ENCODE data around the gene FNDC8.
"Not testable (repeated sequence)": the region's sequence is repeated elsewhere in the genome, so short reads cannot be mapped to it uniquely, and the experiment has no call there.

The FNDC8 gene

GRCh38 chr17:35095741-35096140 is 25.7 kb upstream of the FNDC8 start:
- no peak for DNase-seq (ENCODE audit: low spot score)

- DNase-seq (ENCODE audit: low spot score) = no peak
Measured at GRCh38 chr17:35097776-35098175, 23.6 kb upstream of the FNDC8 start.

- no peak for DNase-seq (ENCODE audit: low spot score)
Measured at GRCh38 chr17:35099908-35100307, 21.5 kb upstream of the FNDC8 start.

GRCh38 chr17:35101036-35101435 is 20.4 kb upstream of the FNDC8 start:
- no peak for DNase-seq (ENCODE audit: low spot score)

GRCh38 chr17:35101725-35102124 is 19.7 kb upstream of the FNDC8 start:
- DNase-seq (ENCODE audit: low spot score) = no peak

GRCh38 chr17:35103271-35103670 is 18.1 kb upstream of the FNDC8 start:
- DNase-seq (ENCODE audit: low spot score) = no peak

- no peak for DNase-seq (ENCODE audit: low spot score)
Measured at GRCh38 chr17:35104844-35105450, 16.5 kb upstream of the FNDC8 start.

GRCh38 chr17:35110791-35111190 is 10.6 kb upstream of the FNDC8 start:
- not testable (repeated sequence) for DNase-seq (ENCODE audit: low spot score)

GRCh38 chr17:35116845-35117244 is 4.6 kb upstream of the FNDC8 start:
- DNase-seq (ENCODE audit: low spot score) = no peak

GRCh38 chr17:35117984-35118383 is 3.4 kb upstream of the FNDC8 start:
- no peak for DNase-seq (ENCODE audit: low spot score)

GRCh38 chr17:35119370-35120165 is 1.8 kb upstream of the FNDC8 start, which contains the start of gene RAD51D:
Gene RAD51D, minus strand, starts transcription at chr17:35119860. Its CDS starts 247 bp downstream, at chr17:35119613.
- peak; percentile 94 for DNase-seq (ENCODE audit: low spot score)

GRCh38 chr17:35127751-35128514 is 6.5 kb downstream of the FNDC8 start:
- DNase-seq (ENCODE audit: low spot score) = no peak

- no peak for DNase-seq (ENCODE audit: low spot score)
Measured at GRCh38 chr17:35129154-35129972, 7.9 kb downstream of the FNDC8 start.

- no peak for DNase-seq (ENCODE audit: low spot score)
Measured at GRCh38 chr17:35129973-35130351, 8.5 kb downstream of the FNDC8 start.

- DNase-seq (ENCODE audit: low spot score) = no peak
Measured at GRCh38 chr17:35130392-35130791, 9.0 kb downstream of the FNDC8 start.

GRCh38 chr17:35132099-35132498 is 10.7 kb downstream of the FNDC8 start:
- DNase-seq (ENCODE audit: low spot score) = no peak

- DNase-seq (ENCODE audit: low spot score) = no peak
Measured at GRCh38 chr17:35132816-35133550, 11.6 kb downstream of the FNDC8 start.

GRCh38 chr17:35135322-35135721 is 13.9 kb downstream of the FNDC8 start:
- no peak for DNase-seq (ENCODE audit: low spot score)

- DNase-seq (ENCODE audit: low spot score) = no peak
Measured at GRCh38 chr17:35138218-35138617, 16.8 kb downstream of the FNDC8 start.

- DNase-seq (ENCODE audit: low spot score) = peak; percentile 97
Measured at GRCh38 chr17:35141681-35142466, 20.5 kb downstream of the FNDC8 start, which contains the start of gene NLE1. Gene NLE1, minus strand, starts transcription at chr17:35142303. Its CDS starts 28 bp downstream, at chr17:35142275.

- no peak for DNase-seq (ENCODE audit: low spot score)
Measured at GRCh38 chr17:35142467-35142796, 21.0 kb downstream of the FNDC8 start.

All from HuH-7 (cell line).